NOMO-1 treated with DMSO at 0.1 percent for 48 hours (cell line): ENCODE results near the gene FOXL1.

Experiments used
- DNase-seq: peaks from one replicate; lab custom pipeline; 2025; ENCODE audit not compliant: unreplicated experiment; lab: John Stamatoyannopoulos, UW

The FOXL1 gene

DNA sequence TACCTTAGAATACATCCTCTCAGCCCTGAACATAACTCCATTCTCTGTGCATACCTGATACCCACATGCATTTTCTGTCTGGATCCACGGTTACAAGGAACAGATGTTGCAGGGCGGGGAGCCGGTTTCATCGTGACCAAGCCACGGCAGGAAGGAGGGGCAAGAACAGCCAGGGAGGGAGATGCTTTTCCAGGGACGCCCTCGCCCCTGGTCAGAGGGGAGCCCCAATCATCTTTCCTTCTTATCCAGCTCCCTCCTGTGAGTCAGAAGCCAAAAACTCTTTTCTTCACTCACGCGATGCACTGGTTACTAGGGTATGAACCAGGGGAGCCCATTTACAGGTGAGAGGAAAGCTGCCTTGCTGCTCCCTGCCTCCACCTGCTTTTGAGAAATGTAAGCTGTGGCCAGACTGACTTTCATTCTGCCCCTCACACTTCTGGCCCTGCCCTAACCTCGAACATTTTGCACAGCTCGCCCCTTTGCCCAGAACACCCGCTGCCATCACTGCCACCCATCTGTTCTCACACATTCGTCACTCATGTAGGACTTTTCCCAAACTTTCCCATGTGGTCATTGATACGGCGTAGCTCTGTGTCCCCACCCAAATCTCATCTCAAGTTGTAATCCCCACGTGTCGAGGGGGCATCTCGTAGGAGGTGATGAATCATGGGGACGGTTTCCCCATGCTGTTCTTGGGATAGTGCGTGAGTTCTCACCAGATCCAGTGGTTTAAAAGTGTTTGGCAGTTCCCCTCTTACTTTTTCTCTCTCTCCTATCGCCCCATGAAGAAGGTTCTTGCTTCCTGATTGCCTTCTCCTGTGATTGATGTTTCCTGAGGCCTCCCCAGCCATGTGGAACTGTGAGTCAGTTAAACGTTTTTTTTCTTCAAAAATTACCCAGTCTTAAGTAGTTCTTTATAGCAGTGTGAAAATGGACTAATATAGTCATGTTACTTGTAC lies 20.5 kb downstream of the FOXL1 start:
- no peak for DNase-seq

DNA sequence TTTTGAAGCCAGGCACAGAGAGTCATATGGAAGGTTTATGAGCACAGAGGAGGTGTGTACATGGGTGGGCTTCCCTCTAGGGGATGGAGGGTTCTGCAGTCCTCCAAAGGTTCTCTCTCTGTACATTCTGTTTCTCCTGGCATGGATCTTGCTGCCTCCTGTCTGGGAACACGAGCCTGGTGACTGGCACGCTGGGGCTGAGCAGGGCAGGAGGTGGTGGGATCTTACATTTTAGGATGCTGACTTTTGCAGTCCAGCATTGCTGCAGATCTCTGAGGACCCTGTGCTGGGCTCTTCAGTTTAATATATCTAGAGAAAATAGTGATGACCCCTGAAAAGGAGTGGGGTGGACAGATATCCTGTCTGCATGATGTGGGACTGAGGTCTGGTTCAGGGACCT lies 23.0 kb downstream of the FOXL1 start:
- no peak for DNase-seq

DNA sequence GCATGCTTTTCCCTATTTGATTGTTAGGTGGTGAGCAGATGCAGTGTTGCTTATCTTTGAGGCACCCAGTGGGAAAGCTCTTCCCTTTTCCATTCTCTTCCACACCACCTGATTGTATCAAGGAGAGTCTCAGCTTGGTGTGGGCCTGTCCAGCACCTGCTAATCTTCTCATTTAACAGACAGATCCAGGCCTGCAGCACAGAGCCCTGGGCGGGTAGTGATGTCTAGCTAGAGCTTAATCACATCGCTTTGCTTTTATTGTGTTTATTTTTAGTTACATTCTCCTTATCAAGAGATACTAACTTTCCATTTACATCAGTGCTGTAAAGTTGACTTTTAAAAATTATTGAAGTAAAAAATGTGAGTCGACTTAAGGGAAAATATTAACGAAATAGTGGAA lies 24.2 kb downstream of the FOXL1 start:
- DNase-seq, result no peak

DNA sequence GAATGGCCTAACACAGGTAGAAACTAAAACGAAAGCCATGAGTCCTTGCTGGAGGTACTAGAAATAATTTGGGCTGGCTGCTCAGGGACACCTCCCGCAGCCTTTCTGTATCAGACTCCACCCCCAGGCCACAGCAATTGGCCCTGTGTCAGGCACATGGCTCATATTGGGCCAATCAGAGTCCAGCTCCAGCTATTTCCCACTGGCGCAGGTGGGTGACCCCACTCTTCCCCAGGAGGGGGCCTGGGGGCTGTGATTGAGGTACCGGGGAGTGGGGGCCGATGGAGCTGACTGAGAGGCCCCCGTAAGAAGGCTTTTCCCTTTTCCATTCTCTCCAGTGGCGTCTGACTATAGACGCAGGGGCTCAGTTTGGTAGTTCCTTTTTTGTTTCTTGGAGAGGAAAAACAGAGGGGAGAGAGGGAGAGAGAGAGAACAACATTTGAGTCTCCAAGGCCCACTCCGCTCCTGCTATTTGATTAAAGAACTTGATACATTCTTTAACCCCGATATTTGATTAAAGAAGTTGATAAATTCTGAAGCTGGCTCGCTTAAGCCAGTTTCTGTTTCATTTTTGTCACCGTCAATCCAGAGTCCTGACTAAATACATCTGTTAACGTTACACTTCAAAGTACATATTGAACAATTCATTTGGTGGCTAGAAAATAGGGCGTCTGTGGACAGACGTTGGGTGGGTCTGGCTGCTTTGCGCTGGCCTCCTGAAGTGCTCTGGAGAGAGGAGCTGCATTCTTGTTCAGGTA lies 26.3 kb downstream of the FOXL1 start:
- DNase-seq, result no peak

DNA sequence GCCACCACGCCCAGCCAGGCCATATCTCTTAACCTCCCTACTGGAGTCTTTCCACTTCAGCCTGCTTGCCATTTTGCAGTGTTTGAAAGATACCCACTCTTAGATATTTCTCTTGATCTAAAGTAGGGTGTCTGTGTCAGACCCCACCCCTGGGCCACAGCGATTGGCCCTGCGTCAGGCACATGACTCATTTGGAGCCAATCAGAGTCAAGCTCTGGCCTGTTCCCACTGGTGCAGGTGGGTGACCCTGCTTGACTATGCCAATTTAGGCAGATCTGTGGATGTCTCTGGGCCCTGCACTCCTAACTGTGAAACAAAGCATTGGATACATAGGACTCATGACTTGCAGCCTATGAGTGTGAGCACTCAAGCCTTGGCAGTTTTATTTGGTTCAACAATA lies 27.6 kb downstream of the FOXL1 start:
- DNase-seq, result no peak

DNA sequence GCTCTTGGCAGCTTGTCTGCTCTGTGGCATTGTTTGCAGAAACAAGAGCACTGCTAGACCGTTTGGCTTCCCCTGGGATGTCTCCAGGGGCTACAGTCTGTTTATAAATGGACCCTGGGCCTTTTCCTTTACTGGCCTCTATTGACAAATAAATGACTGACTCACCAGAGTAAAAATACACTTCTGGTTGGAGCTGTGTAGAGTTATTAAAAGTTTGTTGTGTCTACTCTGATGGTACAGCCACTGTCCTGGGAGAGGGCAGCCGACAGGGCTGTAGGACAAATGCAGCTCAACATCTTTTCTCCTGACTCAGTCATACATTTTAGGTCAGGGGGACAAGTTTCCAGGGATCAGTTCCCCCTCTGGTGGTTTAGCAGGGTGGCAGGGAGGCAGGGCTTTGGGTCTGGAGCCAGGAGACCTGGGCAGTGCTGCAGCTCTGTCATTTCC lies 30.0 kb downstream of the FOXL1 start:
- DNase-seq, result no peak

DNA sequence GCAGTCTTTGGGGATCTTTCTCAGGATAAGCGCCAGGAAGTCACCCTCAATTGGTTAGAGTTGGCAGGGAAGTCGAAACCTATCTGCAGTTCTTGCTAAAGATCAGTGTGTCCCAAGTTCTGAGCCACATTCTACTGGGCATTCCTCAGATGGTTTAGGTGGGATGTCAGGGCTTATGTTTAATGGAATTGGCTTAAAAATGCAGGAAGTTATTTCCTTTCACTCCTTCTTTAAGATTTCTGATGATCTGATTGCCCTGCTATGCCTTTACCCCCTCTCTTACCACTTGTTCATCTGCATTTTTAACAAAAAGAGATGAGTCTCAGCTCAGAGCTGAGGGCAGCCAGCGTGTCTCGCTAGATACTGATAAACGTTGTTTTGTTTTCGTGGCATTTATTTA lies 30.8 kb downstream of the FOXL1 start:
- DNase-seq, result no peak

DNA sequence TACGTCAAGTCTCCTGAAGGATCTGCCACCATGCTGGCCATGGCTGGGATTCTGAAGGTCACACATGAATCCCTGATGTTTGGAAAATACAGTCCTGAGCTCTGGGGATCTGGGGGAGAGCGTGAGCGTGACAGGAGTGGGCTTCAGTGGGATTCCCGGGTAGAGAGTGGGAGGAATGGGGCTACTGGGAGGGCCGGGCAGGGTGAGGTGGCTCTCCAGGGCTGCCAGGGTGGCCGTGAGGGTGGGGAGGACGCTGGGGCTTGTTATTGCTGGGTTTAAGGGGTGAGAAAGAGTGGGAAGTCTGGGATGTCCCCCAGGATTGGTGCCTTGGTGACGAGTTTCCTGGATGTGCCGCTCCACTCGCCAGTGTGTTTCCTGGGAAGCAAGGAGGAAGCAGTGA lies 31.3 kb downstream of the FOXL1 start:
- no peak for DNase-seq

DNA sequence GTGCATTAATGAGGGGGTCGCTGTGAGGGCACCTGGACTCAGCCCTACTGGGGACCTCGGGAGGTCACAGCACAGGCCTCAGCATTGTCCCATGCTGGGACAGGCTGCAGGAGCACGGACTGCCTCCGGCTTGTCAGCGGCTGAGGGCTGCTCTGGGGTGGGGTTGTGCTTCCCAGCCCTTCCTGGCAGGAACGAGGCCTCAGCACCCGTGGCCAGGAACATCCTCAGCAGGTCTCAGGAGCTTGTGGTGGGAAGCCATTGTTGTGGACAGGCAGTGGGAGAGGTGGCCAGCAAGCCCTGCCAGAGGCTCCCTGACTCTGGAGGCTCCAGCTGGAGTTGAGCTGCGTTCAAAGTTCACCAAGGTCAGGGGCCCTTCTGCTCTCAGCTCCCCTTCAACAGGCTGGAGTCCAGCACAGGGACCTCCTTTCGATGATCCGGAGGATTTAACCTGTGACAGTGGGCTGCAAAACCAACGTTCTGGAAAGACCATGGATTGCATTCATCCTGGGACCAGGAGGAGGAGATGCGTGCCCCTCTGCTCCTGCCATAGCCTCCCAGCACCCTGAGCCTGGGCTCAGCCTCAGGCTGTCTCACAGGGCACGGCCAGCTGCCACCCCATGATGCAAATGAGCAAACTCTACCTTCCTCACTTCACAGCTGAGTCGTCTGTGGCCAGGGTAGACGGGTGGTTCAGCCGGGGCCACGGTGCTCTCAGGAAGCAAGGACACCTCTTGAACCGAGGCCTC lies 32.6 kb downstream of the FOXL1 start:
- DNase-seq, result no peak

DNA sequence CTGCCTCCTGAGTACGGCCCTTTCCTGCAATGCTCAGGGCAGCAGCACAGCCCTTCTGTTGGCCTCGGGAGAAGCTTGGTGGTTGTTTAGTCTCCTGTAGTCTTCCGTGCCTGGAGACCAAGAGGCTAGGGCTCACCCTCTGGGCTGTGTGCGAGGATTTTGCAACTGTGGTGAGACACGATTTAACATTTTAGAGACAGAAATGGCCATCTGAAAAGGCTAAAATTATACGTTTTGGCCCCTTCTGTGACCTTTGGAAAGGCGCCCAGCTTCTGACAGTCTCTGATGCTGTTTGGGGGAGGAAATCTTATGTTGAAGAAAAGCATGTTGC lies 33.1 kb downstream of the FOXL1 start:
- no peak for DNase-seq

DNA sequence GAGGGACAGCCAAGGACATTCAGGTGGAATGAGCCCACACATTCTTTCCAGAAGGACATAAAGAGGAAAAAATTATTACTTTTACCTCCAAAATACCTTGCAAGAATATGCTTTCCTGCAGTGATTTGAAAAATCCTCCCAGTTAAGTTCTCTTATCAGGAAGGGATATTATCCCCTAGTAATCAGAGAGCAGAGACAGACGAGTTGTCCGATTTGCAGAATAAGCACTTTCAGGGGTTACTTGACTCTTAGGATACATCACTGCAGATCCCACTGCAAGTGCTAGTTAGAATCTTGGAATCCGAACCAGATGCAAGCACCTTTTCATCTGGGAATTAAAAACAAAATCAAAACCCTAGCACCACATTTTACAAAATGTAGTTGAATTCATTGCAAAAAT lies 33.6 kb downstream of the FOXL1 start:
- DNase-seq, result no peak

DNA sequence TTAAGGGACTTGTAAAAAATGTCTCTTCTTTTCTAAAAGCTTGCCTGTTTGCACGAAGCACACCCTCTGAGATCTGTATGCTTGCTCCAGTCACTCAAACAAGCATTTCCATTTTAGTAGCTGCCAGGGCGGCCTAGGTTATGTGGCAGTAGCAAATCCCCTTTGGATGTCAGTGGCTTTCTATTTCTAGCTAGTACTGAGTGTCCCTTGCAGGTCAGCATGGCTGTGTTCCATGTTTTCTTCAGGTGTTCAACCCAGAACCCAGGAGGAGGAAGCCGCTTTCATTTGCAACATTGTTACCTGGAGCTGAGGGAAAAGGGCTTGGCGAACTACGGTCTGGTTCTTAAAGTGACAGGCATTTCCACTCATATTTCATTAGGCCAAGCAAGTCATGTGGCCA lies 36.4 kb downstream of the FOXL1 start:
- no peak for DNase-seq

DNA sequence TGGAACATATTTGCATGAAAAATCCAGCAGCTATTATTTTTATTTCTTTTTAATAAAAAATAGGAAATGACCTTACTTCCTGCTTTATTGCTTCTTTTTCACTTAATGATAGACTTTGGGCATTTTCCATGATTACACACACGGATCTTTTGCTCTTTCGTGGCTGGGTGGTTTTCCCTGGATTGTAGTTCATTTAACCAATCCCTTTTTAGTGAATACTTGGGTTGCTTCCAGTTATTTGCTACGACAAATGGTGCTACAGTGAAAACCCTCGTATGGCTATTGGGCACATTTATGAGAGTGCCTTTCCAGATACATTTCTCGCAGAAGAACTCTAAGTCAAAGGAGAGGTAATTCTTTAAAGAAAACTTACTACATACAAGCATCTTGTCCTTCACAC lies 38.6 kb downstream of the FOXL1 start:
- no peak for DNase-seq

DNA sequence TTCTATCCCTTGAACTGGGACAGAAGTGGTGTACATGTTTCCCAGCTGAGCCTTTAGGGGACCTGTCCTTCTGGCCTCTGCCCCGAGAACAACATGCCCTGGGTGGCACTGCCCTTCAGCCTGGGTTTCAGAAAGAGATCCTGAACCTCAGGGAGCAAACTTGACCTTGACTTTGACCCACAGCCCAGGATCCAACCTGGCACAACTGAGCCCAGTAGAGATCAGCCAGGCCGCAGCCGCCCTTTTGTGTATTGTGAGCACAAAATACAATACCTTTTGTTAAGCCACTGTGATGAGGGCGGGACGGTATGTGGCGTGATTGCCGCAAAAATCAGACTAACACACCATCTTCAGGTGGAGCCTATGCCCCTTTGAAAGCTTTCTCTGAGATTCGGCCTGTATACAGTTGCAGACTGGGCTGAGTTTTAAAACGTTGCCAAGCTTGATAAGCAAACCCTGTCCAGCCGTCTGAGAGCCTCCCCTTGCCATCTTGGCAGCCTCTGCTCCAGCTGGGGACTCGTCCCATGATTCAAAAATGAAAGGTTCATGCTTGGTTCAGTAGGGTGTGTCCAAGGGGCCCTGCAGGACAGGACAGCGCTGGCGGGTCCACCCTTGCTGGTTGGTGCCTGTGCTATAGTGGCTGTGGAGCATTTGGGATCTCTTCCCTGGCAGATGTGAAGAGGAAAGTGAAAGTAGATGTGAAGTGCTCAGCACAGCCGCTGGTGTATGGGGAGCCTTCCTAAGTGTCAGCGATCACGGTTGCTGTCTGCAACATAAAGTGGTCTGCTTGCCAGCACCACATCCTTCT lies 40.3 kb downstream of the FOXL1 start:
- DNase-seq, result no peak

DNA sequence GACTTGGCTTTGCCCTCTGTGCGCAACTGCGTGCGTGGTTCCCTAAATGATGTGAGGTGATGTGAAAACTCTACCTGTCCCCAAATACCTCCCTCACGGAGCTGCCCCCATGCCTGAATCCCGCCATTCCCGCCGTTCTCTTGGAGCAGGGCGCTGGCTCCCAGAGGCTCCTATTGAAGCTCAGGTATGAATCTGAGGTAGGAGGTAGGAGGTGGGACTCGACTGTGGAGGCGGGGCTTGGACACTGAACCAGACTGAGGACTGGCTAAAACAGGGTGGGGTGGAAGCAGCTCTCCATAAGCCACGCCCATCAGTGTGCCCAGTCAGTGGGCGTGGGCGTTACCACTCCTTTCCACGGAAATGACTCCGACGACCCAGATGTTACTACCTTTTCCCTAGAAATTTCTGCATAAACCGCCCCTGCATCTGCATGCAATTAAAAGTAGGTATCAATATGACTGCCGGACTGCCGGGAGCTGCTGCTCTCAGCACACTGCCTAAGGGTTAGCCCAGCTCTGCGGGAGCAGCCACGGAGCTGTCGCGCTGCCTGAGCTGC lies 41.0 kb downstream of the FOXL1 start:
- DNase-seq, result no peak

DNA sequence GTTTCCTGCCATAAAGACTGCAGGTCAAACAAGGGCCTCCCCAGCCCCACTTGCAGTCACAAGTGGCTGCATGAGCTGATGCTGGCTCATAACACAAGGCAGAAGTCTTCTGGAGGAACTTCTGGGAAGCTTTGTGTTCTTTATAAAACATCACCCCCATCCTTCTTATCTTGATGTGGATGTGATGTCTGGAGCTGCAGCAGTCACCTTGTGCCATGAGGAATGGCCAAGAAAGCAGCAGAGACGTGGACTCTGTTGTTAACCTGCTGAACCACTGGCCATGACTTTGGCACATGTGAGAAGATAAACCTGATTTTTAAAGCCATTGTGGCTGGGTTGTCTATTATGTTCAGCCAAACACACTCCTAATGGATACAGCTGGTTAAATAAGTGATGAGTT lies 41.8 kb downstream of the FOXL1 start:
- DNase-seq, result no peak

DNA sequence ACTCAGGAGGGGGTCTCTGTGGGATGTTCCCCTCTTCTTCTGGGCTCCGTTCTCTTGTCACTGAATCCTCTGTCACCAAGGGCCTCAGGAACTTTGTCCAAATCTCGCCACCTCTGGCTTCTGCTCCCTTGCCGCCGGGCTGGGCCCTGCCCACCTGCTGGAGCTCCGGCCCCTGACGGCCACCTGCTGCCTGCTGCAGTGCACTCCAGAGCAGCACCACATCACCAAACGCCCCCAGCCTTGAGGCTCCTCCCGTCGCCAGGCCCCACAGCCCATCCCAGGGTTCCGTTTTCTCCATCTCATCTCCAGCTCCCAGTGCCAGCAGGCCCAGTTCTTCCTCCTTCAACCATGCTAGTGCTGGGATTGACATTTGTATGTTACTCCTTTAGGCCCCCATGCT lies 43.6 kb downstream of the FOXL1 start:
- no peak for DNase-seq

DNA sequence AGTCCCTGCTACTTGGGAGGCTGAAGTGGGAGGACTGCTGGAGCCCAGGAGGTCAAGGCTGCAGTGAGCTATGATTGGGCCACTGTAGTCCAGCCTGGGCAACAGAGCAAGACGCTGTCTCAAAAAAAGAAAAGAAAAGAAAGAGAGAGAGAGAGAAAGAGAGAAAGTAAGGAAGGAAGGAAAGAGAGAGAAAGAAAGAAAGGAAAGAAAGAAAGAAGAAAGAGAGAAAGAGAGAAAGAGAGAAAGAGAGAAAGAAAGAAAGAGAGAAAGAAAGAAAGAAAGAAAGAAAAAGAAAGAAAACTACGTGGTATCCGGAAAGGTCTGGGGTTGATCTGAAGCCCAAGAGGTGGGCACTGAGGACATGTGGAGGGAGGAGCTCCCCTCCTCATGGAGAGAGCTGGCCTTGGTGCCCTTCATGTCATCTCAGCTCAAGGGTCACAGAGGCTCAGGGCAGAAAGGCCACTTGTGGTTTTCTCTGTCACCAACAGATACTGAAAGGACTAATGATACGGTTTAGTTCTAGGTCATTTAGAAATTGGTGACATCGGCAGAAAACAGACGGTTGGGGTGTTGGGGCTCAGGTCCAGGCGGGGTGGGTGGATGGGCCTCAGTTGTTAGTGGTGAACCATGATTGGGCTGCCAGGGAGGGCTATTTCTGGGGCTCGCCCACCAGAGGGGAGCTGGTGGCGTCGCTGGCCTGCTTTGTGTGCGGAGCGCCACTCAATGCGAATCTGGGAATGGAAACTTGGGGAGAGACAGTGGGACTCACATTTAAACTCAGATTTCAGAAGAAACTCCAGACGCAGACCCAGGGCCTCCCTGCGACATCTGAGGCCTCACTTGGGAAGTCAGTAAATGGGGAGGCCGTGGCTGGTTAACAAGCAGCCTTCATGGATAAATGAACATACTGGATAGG lies 44.6 kb downstream of the FOXL1 start:
- DNase-seq, result no peak

DNA sequence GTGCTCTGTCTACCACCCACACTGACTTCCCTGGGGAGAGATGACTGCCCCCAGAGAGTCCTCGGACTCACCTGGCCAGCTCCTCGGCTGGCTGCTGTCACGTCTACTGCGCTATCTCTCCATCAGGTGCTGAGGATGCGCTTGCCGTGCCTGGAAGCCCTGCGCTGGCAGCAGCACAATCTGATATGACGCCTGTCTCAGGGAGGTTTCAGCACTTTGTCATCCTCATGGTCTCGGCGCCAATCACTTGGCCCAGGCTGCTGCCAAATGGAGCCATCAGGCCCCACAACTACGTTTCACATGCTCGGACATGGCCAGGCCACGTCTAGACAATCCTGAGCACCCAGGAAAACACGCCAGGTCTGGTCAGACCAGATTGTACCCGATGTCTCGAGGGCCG lies 46.7 kb downstream of the FOXL1 start:
- DNase-seq, result no peak

DNA sequence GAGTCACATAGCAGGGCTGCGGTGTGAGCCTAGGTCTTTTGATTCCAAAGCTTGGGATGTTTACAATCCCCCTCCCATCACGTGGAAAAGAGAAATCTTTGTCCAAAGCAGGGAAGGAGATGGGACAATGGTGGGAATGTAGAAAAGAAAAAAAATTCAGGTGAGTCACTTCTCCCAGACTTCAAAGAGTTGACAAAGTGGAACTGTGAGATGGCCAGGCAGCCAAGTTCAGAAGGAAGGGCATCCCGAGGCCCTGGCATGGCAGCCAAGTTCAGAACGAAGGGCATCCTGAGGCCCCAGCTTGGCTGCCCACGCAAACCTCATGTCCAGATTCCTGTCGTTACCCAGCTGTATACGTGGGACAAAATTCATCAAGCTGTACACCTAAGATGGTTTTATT lies 47.5 kb downstream of the FOXL1 start:
- no peak for DNase-seq
